Muscle layer of duodenum (tissue), 2 donors: ENCODE data around the gene TMEM176B.
"Not testable (repeated sequence)": the region's sequence is repeated elsewhere in the genome, so short reads cannot be mapped to it uniquely, and the experiment has no call there.

ENCODE experiments used
- H3K27ac ChIP-seq: one replicate; pipeline ENCODE4 v1.7.0; 2013; ENCODE audit warnings: mild to moderate bottlenecking, low read length
- H3K27me3 ChIP-seq: one replicate; pipeline ENCODE4 v1.7.0; 2013; ENCODE audit warnings: low read depth, mild to moderate bottlenecking, control low read depth, low read length
- H3K36me3 ChIP-seq, 2 donors: one replicate each; pipeline ENCODE4 v1.7.0; 2013; ENCODE audit warnings: low read length in 2 of 2, control low read depth in 1 of 2, mild to moderate bottlenecking in 1 of 2; ENCODE audit not compliant: insufficient read depth in 2 of 2, control insufficient read depth in 1 of 2
- H3K4me1 ChIP-seq, 2 donors: one replicate each; pipeline ENCODE4 v1.7.0; 2013; ENCODE audit warnings: low read length in 2 of 2, mild to moderate bottlenecking in 2 of 2, control low read depth in 1 of 2, moderate library complexity in 1 of 2; ENCODE audit not compliant: insufficient read depth in 2 of 2, control insufficient read depth in 1 of 2
- H3K4me3 ChIP-seq, 2 donors: one replicate each; pipeline ENCODE4 v1.7.0; 2013; ENCODE audit warnings: low read length in 2 of 2, low read depth in 1 of 2, mild to moderate bottlenecking in 1 of 2
- H3K9me3 ChIP-seq, 2 donors: one replicate each; pipeline ENCODE4 v1.7.0; 2013; ENCODE audit warnings: low read length in 2 of 2, control low read depth in 1 of 2, mild to moderate bottlenecking in 1 of 2; ENCODE audit not compliant: control insufficient read depth in 1 of 2
- donor health status: healthy.

TMEM176B gene

DNA sequence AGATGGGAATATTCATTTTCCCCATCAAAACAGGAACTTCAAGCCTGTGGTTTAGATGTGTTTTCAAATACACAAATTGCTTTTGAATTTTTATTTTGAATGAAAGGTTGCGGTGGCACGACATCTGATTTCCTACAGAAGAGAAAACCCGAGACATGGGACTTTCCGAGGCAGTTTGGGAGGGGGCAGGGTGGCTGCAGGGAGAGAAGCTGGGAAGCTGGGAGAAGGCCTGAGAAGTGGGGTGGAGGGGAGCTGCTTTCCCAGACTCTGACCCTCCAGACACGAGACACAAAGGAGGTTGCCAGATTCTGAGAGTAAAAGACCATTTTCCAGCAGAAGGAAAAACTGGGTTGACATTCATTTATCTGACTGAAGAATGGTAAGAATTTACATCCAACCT, 20.0 kb upstream of the TMEM176B start:
- Histone ChIP-seq H3K4me3 (no peak overlapping the region), H3K27ac (peak overlapping the region; percentile 52), H3K27me3 (no peaks in the 10 kb centered on the region)

DNA sequence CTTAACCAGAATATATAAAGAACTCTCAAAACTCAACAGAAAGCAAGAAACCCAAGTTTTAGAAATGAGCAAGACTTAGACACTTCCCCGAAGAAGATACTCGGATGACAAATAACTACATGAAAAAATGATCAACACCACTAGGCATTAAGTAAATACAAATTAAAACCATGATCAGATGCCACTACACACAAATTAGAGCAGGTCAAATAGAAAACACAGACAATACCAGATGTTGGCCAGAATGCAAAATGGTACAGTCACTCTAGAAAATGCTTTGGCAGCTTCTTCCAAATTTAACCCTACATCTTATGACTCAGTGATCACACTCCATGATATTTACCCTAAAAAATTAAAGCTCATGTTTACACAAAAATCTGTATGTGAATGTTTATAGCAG, 18.8 kb upstream of the TMEM176B start:
- Histone ChIP-seq H3K4me3 (no peak overlapping the region), H3K27me3 (no peaks in the 10 kb centered on the region), H3K36me3 (no peaks in the 10 kb centered on the region), H3K4me1 (no peaks in the 10 kb centered on the region), H3K9me3 (peaks cover 7 to 8% of the 10 kb centered on the region in 2 donors), H3K27ac (no peak overlapping the region)

More for the DNA sequence above, 20.0 kb upstream of the TMEM176B start:
- no peaks in the 10 kb centered on the region for H3K36me3 ChIP-seq
- H3K9me3 ChIP-seq, result peaks cover 7 to 8% of the 10 kb centered on the region in 2 donors
- H3K4me1 ChIP-seq, result no peaks in the 10 kb centered on the region

DNA sequence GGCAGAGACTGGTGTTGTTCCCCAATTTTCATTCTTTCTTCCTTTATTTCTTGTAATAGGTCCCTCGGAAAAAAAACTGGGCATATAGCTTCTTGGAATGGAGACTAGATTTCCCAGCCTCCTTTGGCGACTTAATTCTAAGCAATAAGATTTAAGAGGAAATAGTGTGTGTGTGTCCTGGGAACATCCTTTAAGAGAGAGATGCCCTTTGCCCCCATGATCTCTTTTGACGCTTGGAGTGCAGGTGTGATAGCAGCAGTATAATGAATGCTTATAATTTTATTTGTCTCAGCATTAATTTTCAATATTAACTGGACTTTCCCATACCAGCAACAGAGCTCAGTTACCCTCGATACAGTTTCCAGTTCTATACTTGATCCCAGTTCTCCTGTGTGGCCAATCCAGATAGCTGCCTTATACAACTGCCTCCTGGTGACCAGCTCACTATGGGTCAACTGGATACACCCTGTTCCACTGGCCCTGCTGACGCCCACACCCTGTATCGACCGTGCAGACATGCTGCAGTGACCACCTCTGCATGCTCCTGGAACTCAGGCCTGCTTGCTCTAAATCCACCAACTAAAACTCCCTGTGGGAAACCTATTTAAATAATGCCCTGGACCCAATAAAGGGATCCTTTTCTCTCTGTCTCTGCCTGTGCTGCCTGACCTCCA, 14.3 kb upstream of the TMEM176B start:
- Histone ChIP-seq H3K9me3 (peaks cover 7 to 8% of the 10 kb centered on the region in 2 donors), H3K36me3 (no peaks in the 10 kb centered on the region), H3K27ac (no peak overlapping the region), H3K4me3 (no peak overlapping the region), H3K4me1 (no peaks in the 10 kb centered on the region), H3K27me3 (no peaks in the 10 kb centered on the region)

DNA sequence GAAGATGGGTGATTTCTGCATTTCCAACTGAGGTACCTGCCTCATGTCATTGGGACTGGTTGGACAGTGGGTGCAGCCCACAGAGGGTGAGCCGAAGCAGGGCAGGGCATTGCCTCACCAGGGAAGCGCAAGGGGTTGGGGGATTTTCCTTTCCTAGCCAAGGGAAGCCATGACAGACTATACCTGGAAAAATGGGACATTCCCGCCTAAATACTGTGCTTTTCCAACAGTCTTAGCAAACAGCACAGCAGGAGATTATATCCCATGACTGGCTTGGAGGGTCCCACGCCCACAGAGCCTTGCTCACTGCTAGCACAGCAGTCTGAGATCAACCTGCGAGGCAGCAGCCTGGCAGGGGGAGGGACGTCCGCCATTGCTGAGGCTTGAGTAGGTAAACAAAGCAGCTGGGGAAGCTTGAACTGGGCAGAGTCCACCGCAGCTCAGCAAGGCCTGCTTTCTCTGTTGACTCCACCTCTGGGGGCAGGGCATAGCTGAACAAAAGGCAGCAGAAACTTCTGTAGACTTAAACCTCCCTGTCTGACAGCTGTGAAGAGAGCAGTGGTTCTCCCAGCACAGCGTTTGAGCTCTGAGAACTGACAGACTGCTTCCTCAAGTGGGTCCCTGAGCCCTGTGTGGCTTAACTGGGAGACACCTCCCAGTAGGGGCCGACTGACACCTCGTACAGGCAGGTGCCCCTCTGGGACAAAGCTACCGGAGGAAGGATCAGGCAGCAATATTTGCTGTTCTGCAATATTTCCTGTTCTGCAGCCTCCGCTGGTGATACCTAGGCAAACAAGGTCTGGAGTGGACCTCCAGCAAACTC, 7.7 kb upstream of the TMEM176B start:
- H3K36me3 ChIP-seq, result peaks cover 17 to 27% of the 10 kb centered on the region in 2 donors
- H3K4me1 ChIP-seq, H3K27ac ChIP-seq, H3K4me3 ChIP-seq, H3K27me3 ChIP-seq: not testable (repeated sequence)
- peaks cover 10 to 17% of the 10 kb centered on the region in 2 donors for H3K9me3 ChIP-seq

DNA sequence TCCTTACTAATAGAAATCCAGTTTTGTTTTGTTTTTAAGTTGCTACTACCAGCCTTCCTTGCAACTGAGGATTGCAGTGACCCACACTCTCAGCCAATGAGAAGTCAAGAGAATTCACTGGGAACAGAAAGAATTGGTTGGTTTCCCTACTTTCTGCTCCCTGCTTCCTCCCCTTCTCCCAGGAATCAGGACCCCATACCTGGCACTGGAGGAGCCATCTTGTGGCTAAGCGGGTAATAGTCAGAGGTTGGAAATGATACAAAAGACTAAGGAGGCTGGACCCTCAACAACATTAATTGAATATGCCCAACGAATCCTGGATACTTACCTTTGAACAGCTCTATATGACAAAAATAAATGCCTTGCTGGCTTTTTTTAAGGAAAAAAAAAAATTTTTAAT, 6.7 kb upstream of the TMEM176B start:
- peaks cover 0 to 5% of the 10 kb centered on the region in 2 donors for H3K4me1 ChIP-seq
- H3K4me3 ChIP-seq, result no peak overlapping the region
- peaks cover 17 to 27% of the 10 kb centered on the region in 2 donors for H3K36me3 ChIP-seq
- H3K9me3 ChIP-seq, result peaks cover 10 to 17% of the 10 kb centered on the region in 2 donors
- no peak overlapping the region for H3K27ac ChIP-seq
- no peaks in the 10 kb centered on the region for H3K27me3 ChIP-seq

DNA sequence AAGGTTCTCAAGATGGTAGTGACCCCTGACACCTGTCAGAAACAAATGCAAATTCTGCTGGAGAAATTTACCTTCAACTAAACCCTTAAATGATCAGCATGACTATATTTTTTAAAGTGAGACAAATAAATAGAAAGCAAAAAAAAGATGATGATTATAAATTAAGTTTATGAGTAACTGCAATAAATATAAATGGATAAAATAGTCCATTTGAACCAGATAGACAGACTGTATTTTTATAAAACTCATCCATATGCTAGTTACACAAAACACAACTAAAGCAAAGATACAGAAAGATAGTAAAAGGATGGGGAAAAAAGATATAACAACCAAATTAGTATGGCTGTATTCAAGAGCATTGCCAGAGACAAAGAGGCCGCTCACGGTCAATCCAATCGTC, 6.3 kb upstream of the TMEM176B start:
- H3K4me3 ChIP-seq, result no peak overlapping the region
- H3K27ac ChIP-seq, result no peak overlapping the region
- H3K36me3 ChIP-seq, result peaks cover 17 to 27% of the 10 kb centered on the region in 2 donors
- H3K9me3 ChIP-seq, result peaks cover 10 to 17% of the 10 kb centered on the region in 2 donors
- peaks cover 0 to 5% of the 10 kb centered on the region in 2 donors for H3K4me1 ChIP-seq
- peaks cover 4% of the 10 kb centered on the region for H3K27me3 ChIP-seq

DNA sequence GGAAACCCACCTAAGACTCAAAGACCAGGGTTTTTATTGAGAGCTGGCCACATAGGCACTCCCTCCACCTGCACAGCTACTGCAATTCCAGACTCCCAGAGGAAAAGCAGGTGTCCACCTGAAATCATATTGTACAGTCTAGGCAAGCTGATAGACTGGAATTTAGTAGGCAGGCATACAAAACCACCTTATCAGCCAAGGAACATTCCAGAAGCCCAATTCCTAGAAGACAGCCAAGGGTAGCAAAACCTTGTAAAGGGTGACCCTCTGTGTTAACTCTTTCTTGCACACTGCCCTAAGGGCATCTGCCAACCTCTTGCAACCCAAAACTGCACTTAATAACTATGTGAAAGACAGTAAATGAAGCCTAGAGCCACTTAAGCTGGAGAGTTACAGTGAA, 5.7 kb upstream of the TMEM176B start:
- Histone ChIP-seq H3K27ac (no peak overlapping the region), H3K4me1 (peaks cover 2 to 5% of the 10 kb centered on the region in 2 donors), H3K4me3 (no peak overlapping the region), H3K9me3 (peaks cover 10 to 17% of the 10 kb centered on the region in 2 donors), H3K36me3 (peaks cover 17 to 27% of the 10 kb centered on the region in 2 donors), H3K27me3 (peaks cover 4% of the 10 kb centered on the region)

- peaks cover 17 to 27% of the 10 kb centered on the region in 2 donors for H3K36me3 ChIP-seq
- no peak overlapping the region for H3K27ac ChIP-seq
- peaks cover 10 to 17% of the 10 kb centered on the region in 2 donors for H3K9me3 ChIP-seq
- peaks cover 4% of the 10 kb centered on the region for H3K27me3 ChIP-seq
- H3K4me1 ChIP-seq, result peaks cover 5 to 11% of the 10 kb centered on the region in 2 donors
- no peak overlapping the region for H3K4me3 ChIP-seq
Observed at GRCh38 chr7:150804802-150805201, 4.6 kb upstream of the TMEM176B start.

DNA sequence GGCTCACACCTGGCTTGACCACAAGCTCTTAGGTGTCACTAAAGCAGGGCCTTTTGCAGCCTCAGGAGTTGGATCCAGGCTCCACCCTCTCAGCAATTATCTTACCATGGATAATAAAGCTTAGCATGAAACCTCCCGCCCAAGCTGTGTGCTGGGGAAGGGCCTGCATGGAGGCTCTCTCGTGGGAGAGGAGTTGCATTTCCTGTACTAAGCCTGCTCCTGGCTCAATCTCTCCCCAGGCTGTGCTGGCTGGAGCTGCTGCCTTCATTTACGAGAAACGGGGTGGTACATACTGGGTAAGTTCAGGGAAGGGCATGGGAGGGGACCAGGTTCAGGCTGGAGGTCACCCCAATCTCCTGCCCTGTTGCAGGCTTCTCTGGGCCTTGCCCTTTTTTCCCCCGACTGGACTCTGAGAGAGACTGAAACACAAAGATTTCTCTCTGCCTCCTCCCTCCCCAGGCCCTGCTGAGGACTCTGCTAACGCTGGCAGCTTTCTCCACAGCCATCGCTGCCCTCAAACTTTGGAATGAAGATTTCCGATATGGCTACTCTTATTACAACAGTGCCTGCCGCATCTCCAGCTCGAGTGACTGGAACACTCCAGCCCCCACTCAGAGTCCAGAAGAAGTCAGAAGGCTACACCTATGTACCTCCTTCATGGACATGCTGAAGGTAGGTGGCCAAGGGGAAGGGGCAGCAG, 3.1 kb upstream of the TMEM176B start:
- peaks cover 10 to 17% of the 10 kb centered on the region in 2 donors for H3K9me3 ChIP-seq
- peaks cover 9 to 11% of the 10 kb centered on the region in 2 donors for H3K4me1 ChIP-seq
- peaks cover 17 to 27% of the 10 kb centered on the region in 2 donors for H3K36me3 ChIP-seq
- H3K27me3 ChIP-seq, result peaks cover 4% of the 10 kb centered on the region
- H3K27ac ChIP-seq, result no peak overlapping the region
- no peak overlapping the region for H3K4me3 ChIP-seq

DNA sequence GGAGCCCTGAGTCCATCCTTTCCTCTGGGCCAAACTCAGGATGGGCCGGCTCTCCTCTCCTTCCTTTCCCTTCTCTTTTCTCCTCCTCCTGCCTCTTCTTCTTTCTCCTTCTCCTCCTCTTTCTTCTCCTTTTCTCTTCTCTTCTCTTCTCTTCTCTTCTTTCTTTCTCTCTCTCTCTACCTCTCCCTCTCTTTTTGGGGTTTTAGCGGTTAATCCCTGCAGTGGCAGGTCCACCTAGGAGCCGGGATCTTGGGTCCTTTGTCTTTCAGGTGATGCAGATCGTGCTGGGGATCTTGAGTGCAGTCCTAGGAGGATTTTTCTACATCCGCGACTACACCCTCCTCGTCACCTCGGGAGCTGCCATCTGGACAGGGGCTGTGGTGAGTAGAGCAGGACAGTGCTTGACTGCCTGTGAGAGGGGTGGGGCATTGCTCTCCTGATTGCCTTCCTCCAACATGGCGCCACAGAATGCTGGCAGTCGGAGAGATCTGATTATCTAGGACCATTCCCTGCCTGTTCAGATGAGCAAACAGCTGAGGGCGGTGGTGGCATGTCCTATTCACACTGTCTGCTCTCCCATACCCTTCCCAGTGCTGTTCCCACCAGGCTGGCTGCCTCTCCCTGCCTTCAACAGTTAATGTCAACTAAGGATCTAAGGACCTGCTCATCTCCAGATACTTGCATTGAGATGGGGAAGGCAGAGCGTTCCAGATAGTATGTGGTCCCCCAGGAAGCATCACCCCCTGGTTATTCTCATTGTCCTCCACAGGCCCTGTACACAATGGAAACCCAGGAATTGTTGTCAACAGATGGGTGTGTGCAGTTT, 2.0 kb upstream of the TMEM176B start:
- H3K4me3 ChIP-seq, result peak overlapping the region; percentile 57 to 75
- H3K36me3 ChIP-seq, result peaks cover 17 to 27% of the 10 kb centered on the region in 2 donors
- peaks cover 4% of the 10 kb centered on the region for H3K27me3 ChIP-seq
- peaks cover 10 to 17% of the 10 kb centered on the region in 2 donors for H3K9me3 ChIP-seq
- no peak overlapping the region for H3K27ac ChIP-seq
- H3K4me1 ChIP-seq, result peaks cover 9 to 11% of the 10 kb centered on the region in 2 donors
